Colon (tissue), 2 donors: ENCODE data around the gene MBTPS2.
A peak's percentile ranks its signal among the peaks of the same experiment; 100 is the strongest.
"Not testable (repeated sequence)": the region's sequence is repeated elsewhere in the genome, so short reads cannot be mapped to it uniquely, and the experiment has no call there.

Source experiments
- FAIRE-seq: peaks from 2 replicates; lab custom pipeline; 2012; peaks lifted over from hg19 to GRCh38; lab: Jason Lieb, UNC
- donor health status: control.
- donor health status: control.

MBTPS2 gene

GRCh38 chrX:21839334-21840192 lies at the start of gene MBTPS2:
MBTPS2 (plus strand) TSS chrX:21839617; CDS start chrX:21839735, 118 bp downstream.
- FAIRE-seq: no peak

- no peak for FAIRE-seq
Observed at GRCh38 chrX:21798677-21799219, 40.7 kb upstream of the MBTPS2 start.

- FAIRE-seq: no peak
Observed at GRCh38 chrX:21799767-21800166, 39.6 kb upstream of the MBTPS2 start.

- no peak for FAIRE-seq
Observed at GRCh38 chrX:21800344-21800770, 39.1 kb upstream of the MBTPS2 start.

GRCh38 chrX:21802054-21802670 lies 37.3 kb upstream of the MBTPS2 start:
- FAIRE-seq: no peak

GRCh38 chrX:21802839-21803238 lies 36.6 kb upstream of the MBTPS2 start:
- FAIRE-seq: no peak

- FAIRE-seq: no peak
Observed at GRCh38 chrX:21806691-21807090, 32.7 kb upstream of the MBTPS2 start.

GRCh38 chrX:21811832-21812231 lies 27.6 kb upstream of the MBTPS2 start:
- no peak for FAIRE-seq

- no peak for FAIRE-seq
Observed at GRCh38 chrX:21812628-21813027, 26.8 kb upstream of the MBTPS2 start.

GRCh38 chrX:21813612-21814368 lies 25.6 kb upstream of the MBTPS2 start:
- no peak for FAIRE-seq

GRCh38 chrX:21816136-21816535 lies 23.3 kb upstream of the MBTPS2 start:
- FAIRE-seq: no peak

GRCh38 chrX:21820170-21820569 lies 19.2 kb upstream of the MBTPS2 start:
- not testable (repeated sequence) for FAIRE-seq

- no peak for FAIRE-seq
Observed at GRCh38 chrX:21821875-21822274, 17.5 kb upstream of the MBTPS2 start.

- no peak for FAIRE-seq
Observed at GRCh38 chrX:21831496-21831895, 7.9 kb upstream of the MBTPS2 start.

GRCh38 chrX:21837056-21837455 lies 2.4 kb upstream of the MBTPS2 start:
- no peak for FAIRE-seq

- FAIRE-seq: peak; percentile 93
Observed at GRCh38 chrX:21838937-21839333, 482 bp upstream of the MBTPS2 start.

- FAIRE-seq: no peak
Observed at GRCh38 chrX:21840193-21840545, 752 bp downstream of the MBTPS2 start.

- FAIRE-seq: no peak
Observed at GRCh38 chrX:21843179-21843578, 3.8 kb downstream of the MBTPS2 start.

GRCh38 chrX:21845096-21845495 lies 5.7 kb downstream of the MBTPS2 start:
- no peak for FAIRE-seq

- no peak for FAIRE-seq
Observed at GRCh38 chrX:21847342-21847741, 7.9 kb downstream of the MBTPS2 start.

- no peak for FAIRE-seq
Observed at GRCh38 chrX:21853578-21853977, 14.2 kb downstream of the MBTPS2 start.

- no peak for FAIRE-seq
Observed at GRCh38 chrX:21855937-21856415, 16.6 kb downstream of the MBTPS2 start, which contains the start of gene YY2. YY2 (plus strand) TSS chrX:21855987; CDS start chrX:21856485, 498 bp downstream.
